HepG2 (cell line): ENCODE measurements around the gene LRR1. TPM values are rescaled to one million over a fixed set of nuclear protein-coding genes. Genes with fewer than 3 reads are reported as not detected.

Experiments
- ARHGAP35 ChIP-seq: sonication (generic); formaldehyde crosslinking; IDR thresholded peaks from 2 replicates; pipeline ENCODE4 v1.9.0; 2022; ENCODE audit warnings: mild to moderate bottlenecking, inconsistent platforms, moderate library complexity, missing genetic modification reagents, borderline replicate concordance
- CBX1 ChIP-seq: IDR thresholded peaks from one replicate; pipeline ENCODE4 v1.6.1; 2016; ENCODE audit warnings: antibody characterized with exemption, low read depth
- HNF4G ChIP-seq, 2 experiments: sonication (generic) in 1 of 2; formaldehyde crosslinking in 1 of 2; IDR thresholded peaks; 2 replicates each; pipeline versions ENCODE4 v1.4.0 to v1.6.1; 2011 to 2020; ENCODE audit warnings: borderline replicate concordance in 2 of 2, low read depth in 2 of 2, mild to moderate bottlenecking in 2 of 2, low read length in 1 of 2, missing genetic modification reagents in 1 of 2, moderate library complexity in 1 of 2
- KAT2B ChIP-seq: fragments of 150-350 bp; IDR thresholded peaks from 2 replicates; pipeline ENCODE4 v1.6.1; 2014; ENCODE audit warnings: low read depth, low read length, borderline replicate concordance
- KLF16 ChIP-seq, 2 experiments: sonication (generic) in 1 of 2; formaldehyde crosslinking in 1 of 2; IDR thresholded peaks; 2 replicates each; pipeline versions ENCODE4 v1.6.1 to v1.8.0; 2016 to 2023; ENCODE audit warnings: missing genetic modification reagents in 2 of 2, missing compliant biosample characterization in 1 of 2
- KLF6 ChIP-seq: IDR thresholded peaks from 2 replicates; pipeline ENCODE4 v1.8.0; 2016; ENCODE audit warnings: missing biosample characterization, missing genetic modification reagents
- MEF2D ChIP-seq: sonication (generic); formaldehyde crosslinking; IDR thresholded peaks from 2 replicates; pipeline ENCODE4 v1.5.1; 2020; ENCODE audit warnings: mild to moderate bottlenecking, missing genetic modification reagents
- NCOA5 ChIP-seq: sonication (generic); formaldehyde crosslinking; IDR thresholded peaks from 2 replicates; pipeline ENCODE4 v1.4.0; 2020; ENCODE audit warnings: missing genetic modification reagents
- PRMT3 ChIP-seq: sonication (generic); formaldehyde crosslinking; IDR thresholded peaks from 2 replicates; pipeline ENCODE4 v1.8.1; 2022; ENCODE audit warnings: low read depth, mild to moderate bottlenecking, moderate library complexity, missing genetic modification reagents, borderline replicate concordance
- RELA ChIP-seq: sonication (generic); formaldehyde crosslinking; IDR thresholded peaks from 2 replicates; pipeline ENCODE4 v1.4.0; 2020; ENCODE audit warnings: missing genetic modification reagents
- REXO4 ChIP-seq: sonication (generic); formaldehyde crosslinking; IDR thresholded peaks from 2 replicates; pipeline ENCODE4 v1.8.0; 2022; ENCODE audit warnings: missing genetic modification reagents, mild to moderate bottlenecking, borderline replicate concordance
- RFXAP ChIP-seq: sonication (generic); formaldehyde crosslinking; IDR thresholded peaks from 2 replicates; pipeline ENCODE4 v1.4.0; 2020; ENCODE audit warnings: missing genetic modification reagents, borderline replicate concordance
- SOX5 ChIP-seq: IDR thresholded peaks from 2 replicates; pipeline ENCODE4 v1.6.1; 2016; ENCODE audit warnings: borderline replicate concordance
- ZNF17 ChIP-seq: sonication (generic); formaldehyde crosslinking; IDR thresholded peaks from 2 replicates; pipeline ENCODE4 v1.5.0; 2020; ENCODE audit warnings: mild to moderate bottlenecking, missing genetic modification reagents
- ZNF224 ChIP-seq: sonication (generic); formaldehyde crosslinking; IDR thresholded peaks from 2 replicates; pipeline ENCODE4 v1.5.0; 2020; ENCODE audit warnings: mild to moderate bottlenecking, missing genetic modification reagents
- ZNF232 ChIP-seq: sonication (generic); formaldehyde crosslinking; IDR thresholded peaks from 2 replicates; pipeline ENCODE4 v1.4.0; 2020; ENCODE audit warnings: missing genetic modification reagents, borderline replicate concordance
- ZNF605 ChIP-seq: sonication (generic); formaldehyde crosslinking; IDR thresholded peaks from 2 replicates; pipeline ENCODE4 v1.8.0; 2022; ENCODE audit warnings: mild to moderate bottlenecking, missing genetic modification reagents
- ZNF7 ChIP-seq: IDR thresholded peaks from 2 replicates; pipeline ENCODE4 v1.6.1; 2016; ENCODE audit warnings: missing biosample characterization, missing genetic modification reagents
- ZNF879 ChIP-seq: sonication (generic); formaldehyde crosslinking; IDR thresholded peaks from 2 replicates; pipeline ENCODE4 v1.8.1; 2023; ENCODE audit warnings: missing genetic modification reagents
- polyA plus RNA-seq, 8 experiments: library from polyadenylated mRNA; depleted of rRNA in 3 of 8; stranded (reverse) in 7 of 8; unstranded in 1 of 8; fragments of >200 nt; fragmentation: Illumina TruSeq in 4 of 8; extraction: Trizol in 4 of 8; gene quantifications; 2 replicates each; pipeline versions ENCODE4 v1.2.1 to v1.2.3, GENCODE V29; 2011 to 2016; ENCODE audit warnings: low read depth in 4 of 8, missing spikeins in 1 of 8, mixed read lengths in 1 of 8; ENCODE audit not compliant: insufficient read depth in 1 of 8
- total RNA-seq, 5 experiments: library from RNA; depleted of rRNA; stranded (reverse); fragments of >200 nt; fragmentation: Illumina TruSeq; extraction: Trizol; gene quantifications; 2 replicates each; pipeline ENCODE4 v1.2.3, GENCODE V29; 2016; ENCODE audit warnings: low read depth in 1 of 5
- TF ChIP-seq, protein P1 (sequence below): sonication (generic); formaldehyde crosslinking; IDR thresholded peaks from 2 replicates; pipeline ENCODE4 v1.9.0; 2021; ENCODE audit warnings: missing genetic modification reagents, borderline replicate concordance
- TF ChIP-seq, protein P2 (sequence below): sonication (generic); formaldehyde crosslinking; IDR thresholded peaks from 2 replicates; pipeline ENCODE4 v1.4.0; 2020; ENCODE audit warnings: missing genetic modification reagents
- TF ChIP-seq, protein P3 (sequence below): sonication (generic); formaldehyde crosslinking; IDR thresholded peaks from 2 replicates; pipeline ENCODE4 v1.5.0; 2020; ENCODE audit warnings: mild to moderate bottlenecking, missing genetic modification reagents

Gene LRR1
- total and polyA plus RNA-seq, 2 of the 13 experiments (the other 11 are each of a cell fraction or from before 2014, with no cell fraction given), result 7.0 to 36.2 TPM

DNA sequence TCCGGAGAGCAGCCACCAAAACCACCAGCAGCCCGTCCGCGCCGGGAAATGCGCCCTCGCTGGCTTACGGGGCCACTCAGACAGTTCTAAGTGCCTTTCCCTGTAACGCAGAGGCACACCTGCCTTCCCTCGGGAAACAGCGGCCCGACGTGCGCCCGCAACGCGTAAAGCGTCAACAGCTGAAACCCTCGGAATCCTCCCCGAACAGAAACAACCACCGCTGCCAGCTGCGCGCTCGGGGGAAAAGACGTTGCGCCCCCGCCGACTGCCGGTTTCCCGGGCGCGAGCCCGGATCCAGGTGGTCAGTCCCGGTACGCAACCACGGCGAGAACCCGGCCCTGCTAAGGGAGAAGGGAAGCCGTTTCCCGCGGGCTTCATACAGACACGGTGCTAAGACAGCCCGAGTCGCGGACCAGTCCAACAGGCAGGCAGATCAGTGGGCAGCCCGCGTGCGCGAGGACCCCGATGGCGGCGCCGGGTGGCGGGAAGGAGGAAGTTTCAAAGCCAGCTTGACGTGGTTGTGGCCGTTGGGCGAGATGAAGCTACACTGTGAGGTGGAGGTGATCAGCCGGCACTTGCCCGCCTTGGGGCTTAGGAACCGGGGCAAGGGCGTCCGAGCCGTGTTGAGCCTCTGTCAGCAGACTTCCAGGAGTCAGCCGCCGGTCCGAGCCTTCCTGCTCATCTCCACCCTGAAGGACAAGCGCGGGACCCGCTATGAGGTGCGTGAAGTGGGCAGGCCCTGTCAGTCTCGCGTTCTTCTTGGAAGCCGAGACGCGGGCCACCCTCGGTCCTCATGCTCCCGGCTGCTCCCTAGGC lies at the start of gene LRR1 (continued):
- TF ChIP-seq KLF16 (CRISPR knock-in tag; IDR thresholded peaks at IDR 0.05) (peak; percentile 71 to 82; a peak in 2 of 4 replicates), CBX1 (peak; percentile 69), REXO4 (CRISPR knock-in tag) (no peak), PRMT3 (CRISPR knock-in tag) (no peak), KAT2B (no peak), KLF6 (CRISPR knock-in tag) (0 out of 2 replicates have a peak, but pooled peaks have one; percentile 22), ZNF605 (CRISPR knock-in tag) (peak; percentile 98), RELA (CRISPR knock-in tag) (no peak), RFXAP (CRISPR knock-in tag) (peak; percentile 53), SOX5 (CRISPR knock-in tag) (peak; percentile 44), NCOA5 (CRISPR knock-in tag) (no peak), MEF2D (CRISPR knock-in tag) (peak; percentile 86), HNF4G (IDR thresholded peaks at IDR 0.05; ENCODE audit: borderline replicate concordance, low read depth, low read length) (no peak), HNF4G (CRISPR knock-in tag; IDR thresholded peaks at IDR 0.05; ENCODE audit: borderline replicate concordance, low read depth) (no peak), ZNF879 (CRISPR knock-in tag) (peak; percentile 76; the same call in 1 of the 2 replicates), ZNF224 (CRISPR knock-in tag) (peak; percentile 26; the same call in 1 of the 2 replicates), ZNF232 (peak; percentile 74), ARHGAP35 (peak; percentile 72; the same call in 1 of the 2 replicates), ZNF7 (CRISPR knock-in tag) (no peak; the same call in 1 of the 2 replicates), ZNF17 (CRISPR knock-in tag) (no peak)
- TF ChIP-seq, protein P1, sequence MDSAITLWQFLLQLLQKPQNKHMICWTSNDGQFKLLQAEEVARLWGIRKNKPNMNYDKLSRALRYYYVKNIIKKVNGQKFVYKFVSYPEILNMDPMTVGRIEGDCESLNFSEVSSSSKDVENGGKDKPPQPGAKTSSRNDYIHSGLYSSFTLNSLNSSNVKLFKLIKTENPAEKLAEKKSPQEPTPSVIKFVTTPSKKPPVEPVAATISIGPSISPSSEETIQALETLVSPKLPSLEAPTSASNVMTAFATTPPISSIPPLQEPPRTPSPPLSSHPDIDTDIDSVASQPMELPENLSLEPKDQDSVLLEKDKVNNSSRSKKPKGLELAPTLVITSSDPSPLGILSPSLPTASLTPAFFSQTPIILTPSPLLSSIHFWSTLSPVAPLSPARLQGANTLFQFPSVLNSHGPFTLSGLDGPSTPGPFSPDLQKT (CRISPR knock-in tag), result 0 out of 2 replicates have a peak, but pooled peaks have one; percentile 26
- TF ChIP-seq, protein P2, sequence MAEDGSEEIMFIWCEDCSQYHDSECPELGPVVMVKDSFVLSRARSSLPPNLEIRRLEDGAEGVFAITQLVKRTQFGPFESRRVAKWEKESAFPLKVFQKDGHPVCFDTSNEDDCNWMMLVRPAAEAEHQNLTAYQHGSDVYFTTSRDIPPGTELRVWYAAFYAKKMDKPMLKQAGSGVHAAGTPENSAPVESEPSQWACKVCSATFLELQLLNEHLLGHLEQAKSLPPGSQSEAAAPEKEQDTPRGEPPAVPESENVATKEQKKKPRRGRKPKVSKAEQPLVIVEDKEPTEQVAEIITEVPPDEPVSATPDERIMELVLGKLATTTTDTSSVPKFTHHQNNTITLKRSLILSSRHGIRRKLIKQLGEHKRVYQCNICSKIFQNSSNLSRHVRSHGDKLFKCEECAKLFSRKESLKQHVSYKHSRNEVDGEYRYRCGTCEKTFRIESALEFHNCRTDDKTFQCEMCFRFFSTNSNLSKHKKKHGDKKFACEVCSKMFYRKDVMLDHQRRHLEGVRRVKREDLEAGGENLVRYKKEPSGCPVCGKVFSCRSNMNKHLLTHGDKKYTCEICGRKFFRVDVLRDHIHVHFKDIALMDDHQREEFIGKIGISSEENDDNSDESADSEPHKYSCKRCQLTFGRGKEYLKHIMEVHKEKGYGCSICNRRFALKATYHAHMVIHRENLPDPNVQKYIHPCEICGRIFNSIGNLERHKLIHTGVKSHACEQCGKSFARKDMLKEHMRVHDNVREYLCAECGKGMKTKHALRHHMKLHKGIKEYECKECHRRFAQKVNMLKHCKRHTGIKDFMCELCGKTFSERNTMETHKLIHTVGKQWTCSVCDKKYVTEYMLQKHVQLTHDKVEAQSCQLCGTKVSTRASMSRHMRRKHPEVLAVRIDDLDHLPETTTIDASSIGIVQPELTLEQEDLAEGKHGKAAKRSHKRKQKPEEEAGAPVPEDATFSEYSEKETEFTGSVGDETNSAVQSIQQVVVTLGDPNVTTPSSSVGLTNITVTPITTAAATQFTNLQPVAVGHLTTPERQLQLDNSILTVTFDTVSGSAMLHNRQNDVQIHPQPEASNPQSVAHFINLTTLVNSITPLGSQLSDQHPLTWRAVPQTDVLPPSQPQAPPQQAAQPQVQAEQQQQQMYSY (CRISPR knock-in tag), result no peak; the same call in 1 of the 2 replicates
- TF ChIP-seq, protein P3, sequence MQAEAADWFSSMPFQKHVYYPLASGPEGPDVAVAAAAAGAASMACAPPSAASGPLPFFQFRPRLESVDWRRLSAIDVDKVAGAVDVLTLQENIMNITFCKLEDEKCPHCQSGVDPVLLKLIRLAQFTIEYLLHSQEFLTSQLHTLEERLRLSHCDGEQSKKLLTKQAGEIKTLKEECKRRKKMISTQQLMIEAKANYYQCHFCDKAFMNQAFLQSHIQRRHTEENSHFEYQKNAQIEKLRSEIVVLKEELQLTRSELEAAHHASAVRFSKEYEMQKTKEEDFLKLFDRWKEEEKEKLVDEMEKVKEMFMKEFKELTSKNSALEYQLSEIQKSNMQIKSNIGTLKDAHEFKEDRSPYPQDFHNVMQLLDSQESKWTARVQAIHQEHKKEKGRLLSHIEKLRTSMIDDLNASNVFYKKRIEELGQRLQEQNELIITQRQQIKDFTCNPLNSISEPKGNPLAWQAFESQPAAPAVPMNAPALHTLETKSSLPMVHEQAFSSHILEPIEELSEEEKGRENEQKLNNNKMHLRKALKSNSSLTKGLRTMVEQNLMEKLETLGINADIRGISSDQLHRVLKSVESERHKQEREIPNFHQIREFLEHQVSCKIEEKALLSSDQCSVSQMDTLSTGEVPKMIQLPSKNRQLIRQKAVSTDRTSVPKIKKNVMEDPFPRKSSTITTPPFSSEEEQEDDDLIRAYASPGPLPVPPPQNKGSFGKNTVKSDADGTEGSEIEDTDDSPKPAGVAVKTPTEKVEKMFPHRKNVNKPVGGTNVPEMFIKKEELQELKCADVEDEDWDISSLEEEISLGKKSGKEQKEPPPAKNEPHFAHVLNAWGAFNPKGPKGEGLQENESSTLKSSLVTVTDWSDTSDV (CRISPR knock-in tag), result no peak
